VCaP (cell line): ENCODE results near the gene HNRNPA3.

Experiments used
- H3K27ac ChIP-seq: fragments of 450-650 bp; 2 replicates; pipeline ENCODE4 v1.5.1; 2017
- TF ChIP-seq, protein P1 (sequence below): fragments of 450-650 bp; conservative IDR thresholded peaks from 2 replicates; pipeline ENCODE4 v1.5.1; 2017; ENCODE audit warnings: mild to moderate bottlenecking, moderate library complexity

HNRNPA3 gene

DNA sequence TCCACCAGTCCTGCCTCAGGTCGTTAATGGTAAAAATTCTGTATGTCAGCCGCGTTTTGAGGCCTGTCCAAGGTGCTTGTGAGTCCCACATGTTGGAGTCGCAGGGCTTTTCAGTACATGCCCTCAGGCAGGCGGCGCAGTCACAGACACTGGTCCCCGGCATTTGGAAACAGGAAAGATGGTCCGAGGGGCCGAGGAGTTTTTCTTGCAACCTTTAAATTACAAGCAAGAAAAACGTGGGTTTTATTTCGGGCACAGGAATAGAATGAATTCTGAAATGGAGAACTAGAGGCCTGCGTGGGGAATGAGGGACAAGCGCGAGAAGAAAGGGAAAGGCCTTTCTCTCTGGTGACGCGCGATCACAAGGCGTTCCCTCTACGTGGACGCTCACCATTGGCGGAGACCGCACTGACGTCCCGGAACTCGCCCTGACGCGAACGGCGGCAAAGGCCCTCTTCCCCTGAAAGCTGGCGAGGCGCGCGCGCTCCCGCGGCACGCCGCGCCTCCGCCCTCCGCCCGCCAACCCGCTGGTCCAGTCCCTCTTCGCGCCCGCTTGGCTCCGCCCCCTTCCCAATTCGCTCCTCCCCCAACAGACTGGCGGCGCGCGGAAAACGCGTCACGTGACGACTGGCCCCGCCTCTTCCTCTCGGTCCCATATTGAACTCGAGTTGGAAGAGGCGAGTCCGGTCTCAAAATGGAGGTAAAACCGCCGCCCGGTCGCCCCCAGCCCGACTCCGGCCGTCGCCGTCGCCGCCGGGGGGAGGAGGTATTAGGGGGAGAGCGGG lies at the start of gene HNRNPA3:
Gene HNRNPA3 (plus strand): TSS at position 689 of the 785 bp plus-strand sequence. CDS start 6 bp downstream, at position 695.
- TF ChIP-seq, protein P1, sequence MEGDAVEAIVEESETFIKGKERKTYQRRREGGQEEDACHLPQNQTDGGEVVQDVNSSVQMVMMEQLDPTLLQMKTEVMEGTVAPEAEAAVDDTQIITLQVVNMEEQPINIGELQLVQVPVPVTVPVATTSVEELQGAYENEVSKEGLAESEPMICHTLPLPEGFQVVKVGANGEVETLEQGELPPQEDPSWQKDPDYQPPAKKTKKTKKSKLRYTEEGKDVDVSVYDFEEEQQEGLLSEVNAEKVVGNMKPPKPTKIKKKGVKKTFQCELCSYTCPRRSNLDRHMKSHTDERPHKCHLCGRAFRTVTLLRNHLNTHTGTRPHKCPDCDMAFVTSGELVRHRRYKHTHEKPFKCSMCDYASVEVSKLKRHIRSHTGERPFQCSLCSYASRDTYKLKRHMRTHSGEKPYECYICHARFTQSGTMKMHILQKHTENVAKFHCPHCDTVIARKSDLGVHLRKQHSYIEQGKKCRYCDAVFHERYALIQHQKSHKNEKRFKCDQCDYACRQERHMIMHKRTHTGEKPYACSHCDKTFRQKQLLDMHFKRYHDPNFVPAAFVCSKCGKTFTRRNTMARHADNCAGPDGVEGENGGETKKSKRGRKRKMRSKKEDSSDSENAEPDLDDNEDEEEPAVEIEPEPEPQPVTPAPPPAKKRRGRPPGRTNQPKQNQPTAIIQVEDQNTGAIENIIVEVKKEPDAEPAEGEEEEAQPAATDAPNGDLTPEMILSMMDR: no peak
- H3K27ac ChIP-seq: peak within 1 kb of the TSS; percentile 97

DNA sequence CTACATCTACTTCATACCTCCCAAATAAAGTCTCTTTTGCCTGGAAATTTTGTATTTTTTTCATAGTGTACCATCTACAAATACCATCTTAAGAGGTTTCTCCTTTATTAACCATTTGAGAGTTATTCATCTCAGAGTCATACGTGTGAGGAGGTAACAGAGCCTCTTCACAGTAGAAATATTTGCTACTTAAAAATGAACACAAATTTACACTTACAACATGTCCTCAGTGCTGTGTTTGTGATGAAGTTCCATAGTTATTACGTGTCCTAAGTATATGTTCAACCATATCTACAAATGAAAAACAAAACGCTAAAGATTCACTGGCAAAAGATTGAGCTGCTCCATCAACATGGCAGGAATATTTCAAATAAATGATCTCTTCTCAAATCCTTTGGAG lies 48.5 kb upstream of the HNRNPA3 start:
- no peak overlapping the region for H3K27ac ChIP-seq
- TF ChIP-seq, protein P1: no peak

DNA sequence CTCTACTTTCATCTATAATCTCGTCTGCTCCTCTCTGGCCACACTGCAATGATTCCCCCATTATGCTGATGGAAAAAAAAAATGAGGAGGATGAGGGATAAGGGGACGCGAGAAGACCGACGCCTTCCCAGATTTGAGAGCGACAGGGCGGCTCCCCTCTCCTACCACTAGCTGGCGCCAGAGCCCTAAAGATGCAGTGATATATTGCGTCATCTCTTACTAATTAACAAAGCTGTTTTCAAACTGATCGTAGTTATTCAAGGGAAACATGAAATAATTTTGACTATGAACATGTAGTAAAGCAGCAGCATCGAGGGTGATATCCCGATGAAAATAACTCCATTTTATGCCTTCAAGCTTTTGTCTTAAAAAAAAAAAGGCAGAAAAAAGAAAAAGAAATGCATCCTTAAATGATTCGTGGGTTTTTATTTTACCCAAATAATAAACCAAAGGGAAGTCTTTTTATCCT lies 48.0 kb upstream of the HNRNPA3 start:
- H3K27ac ChIP-seq: peak overlapping the region; percentile 80
- TF ChIP-seq, protein P1: peak; percentile 99

DNA sequence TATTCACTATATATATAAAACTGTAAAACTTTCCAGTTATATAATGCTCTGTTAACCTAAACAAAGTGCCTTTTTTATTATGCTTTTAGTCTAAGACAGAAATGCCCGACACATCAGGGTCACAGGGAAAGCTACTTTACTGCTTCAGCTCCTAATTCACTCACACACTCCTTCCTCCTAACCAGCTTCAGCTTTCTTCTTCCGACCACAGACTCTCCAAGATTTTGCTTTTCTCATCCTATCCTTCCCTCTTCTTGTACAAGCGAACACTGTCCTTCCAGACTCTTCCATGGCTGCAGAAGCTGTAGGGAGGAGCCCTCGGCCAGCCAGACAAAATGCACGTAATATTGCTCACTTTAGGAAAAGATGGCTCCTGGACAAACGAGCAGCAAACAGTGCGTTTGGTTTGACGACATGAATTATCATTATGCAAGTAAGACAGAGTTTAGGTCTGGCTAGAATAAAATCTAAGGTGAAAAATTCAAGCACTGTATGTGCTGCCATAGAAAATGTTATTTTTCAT lies 47.5 kb upstream of the HNRNPA3 start:
- TF ChIP-seq, protein P1: no peak
- peak overlapping the region; percentile 80 for H3K27ac ChIP-seq

DNA sequence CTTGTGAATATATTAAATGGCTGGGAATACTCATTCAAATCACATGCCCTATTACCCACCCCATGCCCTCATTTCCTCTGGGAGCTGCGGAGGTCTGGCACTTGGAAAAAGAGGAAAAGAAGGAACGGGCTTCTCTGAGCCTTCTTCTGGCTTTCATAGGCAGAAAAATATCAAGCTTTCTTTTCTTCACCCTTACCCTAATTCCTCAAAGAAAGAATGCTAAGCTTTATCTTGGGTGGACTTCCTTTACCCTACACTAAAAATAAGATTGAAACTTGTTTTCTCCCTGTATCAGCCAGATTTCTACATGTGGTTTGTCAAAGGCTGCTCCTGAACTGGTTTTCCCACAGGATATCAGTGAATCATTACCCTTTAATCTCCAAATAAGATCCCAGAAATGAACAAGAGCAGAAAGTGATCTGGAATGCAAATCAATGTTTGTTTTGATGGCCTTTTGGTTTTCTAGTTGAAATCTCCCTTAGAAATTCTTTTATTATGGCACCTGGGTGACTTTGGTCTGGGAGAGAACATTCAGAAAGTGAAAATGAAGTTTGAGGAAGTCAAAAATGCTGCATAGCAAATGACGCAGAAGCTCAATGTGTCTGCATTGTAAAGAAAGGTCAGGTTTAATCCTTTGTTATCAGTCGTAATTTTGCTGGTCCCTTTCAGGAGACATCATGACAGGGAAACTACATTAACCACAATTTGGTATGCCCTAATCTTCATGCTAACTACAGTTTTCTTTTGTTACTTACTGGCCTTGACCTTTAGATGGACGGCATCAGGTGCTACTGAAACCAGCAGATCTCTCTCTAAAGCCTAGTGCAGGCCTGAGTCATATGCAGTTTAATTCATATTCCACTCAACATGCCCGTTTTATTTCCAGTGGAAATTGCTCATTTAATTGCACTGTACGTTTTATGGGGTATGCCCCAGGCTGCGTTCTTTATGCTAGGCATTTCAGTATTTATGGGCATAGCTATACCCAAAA lies 46.6 kb upstream of the HNRNPA3 start:
- TF ChIP-seq, protein P1: no peak
- H3K27ac ChIP-seq: peak overlapping the region; percentile 80

DNA sequence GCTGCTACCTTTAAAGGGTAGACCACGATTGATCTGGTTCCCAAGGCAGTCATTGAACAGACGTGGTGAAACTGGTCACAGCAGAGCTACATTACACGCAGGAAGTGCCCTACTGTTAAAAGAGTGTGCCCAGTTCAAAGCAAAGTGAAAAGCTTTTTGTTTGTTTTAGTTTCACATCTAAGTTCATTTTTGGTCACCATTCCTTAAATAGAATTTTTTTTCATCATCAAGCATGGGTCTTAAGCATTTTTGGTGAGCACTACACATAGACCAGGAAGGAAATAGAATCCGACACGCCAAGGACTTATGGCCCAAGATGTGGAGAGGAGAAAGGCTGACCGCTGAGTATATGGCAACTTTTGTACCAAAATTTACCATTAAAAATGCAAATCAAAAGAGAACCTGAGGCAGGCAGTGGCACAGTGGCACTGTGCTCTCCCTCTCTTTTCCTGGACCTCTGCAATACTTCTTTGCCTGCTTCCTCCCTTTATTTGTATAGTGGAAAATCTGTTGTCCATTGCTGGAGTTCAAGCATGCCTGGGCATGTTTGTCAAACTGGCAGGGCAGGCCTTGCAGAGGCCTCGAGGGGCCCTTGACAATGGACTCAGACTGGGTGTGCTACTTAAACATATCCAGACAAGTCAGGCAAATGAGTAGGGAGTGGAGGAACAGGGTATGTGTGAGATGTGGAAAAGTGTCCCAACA lies 42.6 kb upstream of the HNRNPA3 start:
- H3K27ac ChIP-seq: peak overlapping the region; percentile 64
- TF ChIP-seq, protein P1: no peak
